ENCODE data around the gene RUVBL1. TPM values are rescaled to one million over a fixed set of nuclear protein-coding genes. Genes with fewer than 3 reads are reported as not detected.

The RUVBL1 gene
- total and polyA plus RNA-seq, 2 of the 4 experiments (the other 2 are of a cell fraction): 68.7 to 83.3 TPM

GRCh38 chr3:128072454-128073184 is 51.0 kb downstream of the RUVBL1 start (continued):
- TF ChIP-seq, protein P1, sequence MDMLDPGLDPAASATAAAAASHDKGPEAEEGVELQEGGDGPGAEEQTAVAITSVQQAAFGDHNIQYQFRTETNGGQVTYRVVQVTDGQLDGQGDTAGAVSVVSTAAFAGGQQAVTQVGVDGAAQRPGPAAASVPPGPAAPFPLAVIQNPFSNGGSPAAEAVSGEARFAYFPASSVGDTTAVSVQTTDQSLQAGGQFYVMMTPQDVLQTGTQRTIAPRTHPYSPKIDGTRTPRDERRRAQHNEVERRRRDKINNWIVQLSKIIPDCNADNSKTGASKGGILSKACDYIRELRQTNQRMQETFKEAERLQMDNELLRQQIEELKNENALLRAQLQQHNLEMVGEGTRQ (IDR thresholded peaks at IDR 0.05; ENCODE audit: low read depth, low read length): no peak

- no peak overlapping the region for H3K4ac ChIP-seq (ENCODE audit: low read depth, low read length)
- no peak overlapping the region for H2AFZ ChIP-seq (replicated peaks; ENCODE audit: low read length, poor library complexity)
- H4K8ac ChIP-seq (ENCODE audit: low read depth in 2 of 2, low read length in 2 of 2): no peak overlapping the region
- no peak for ATAC-seq (ENCODE audit: low read depth)
- no peak overlapping the region for H2BK5ac ChIP-seq (ENCODE audit: low read depth, low read length, poor library complexity, severe bottlenecking)
- ChIA-PET POLR2A (ENCODE audit: unreplicated experiment) (no interaction called here), CTCF (no interaction called here)
- no peak overlapping the region for H3K56ac ChIP-seq (ENCODE audit: extremely low read depth, insufficient read depth, low read length)
- no peaks in the 10 kb centered on the region for H3K9me3 ChIP-seq (ENCODE audit: control insufficient read depth, insufficient read depth, low read length)
- TF ChIP-seq RCOR1 (IDR thresholded peaks at IDR 0.05; ENCODE audit: insufficient replicate concordance, low read length) (no peak), MAZ (IDR thresholded peaks at IDR 0.05; ENCODE audit: borderline replicate concordance, low read depth, low read length) (no peak), RAD21 (IDR thresholded peaks at IDR 0.05; ENCODE audit: low read length) (no peak), CEBPB (IDR thresholded peaks at IDR 0.05; ENCODE audit: low read depth, low read length) (no peak), CHD1 (IDR thresholded peaks at IDR 0.05; ENCODE audit: low read depth, low read length) (no peak), RFX5 (IDR thresholded peaks at IDR 0.05; ENCODE audit: low read depth, low read length) (no peak), BHLHE40 (IDR thresholded peaks at IDR 0.05; ENCODE audit: low read depth, low read length) (no peak), MXI1 (IDR thresholded peaks at IDR 0.05; ENCODE audit: borderline replicate concordance, low read depth, low read length) (no peak), FOS (IDR thresholded peaks at IDR 0.05; ENCODE audit: low read depth, low read length) (no peak)
- TF ChIP-seq, protein P2, sequence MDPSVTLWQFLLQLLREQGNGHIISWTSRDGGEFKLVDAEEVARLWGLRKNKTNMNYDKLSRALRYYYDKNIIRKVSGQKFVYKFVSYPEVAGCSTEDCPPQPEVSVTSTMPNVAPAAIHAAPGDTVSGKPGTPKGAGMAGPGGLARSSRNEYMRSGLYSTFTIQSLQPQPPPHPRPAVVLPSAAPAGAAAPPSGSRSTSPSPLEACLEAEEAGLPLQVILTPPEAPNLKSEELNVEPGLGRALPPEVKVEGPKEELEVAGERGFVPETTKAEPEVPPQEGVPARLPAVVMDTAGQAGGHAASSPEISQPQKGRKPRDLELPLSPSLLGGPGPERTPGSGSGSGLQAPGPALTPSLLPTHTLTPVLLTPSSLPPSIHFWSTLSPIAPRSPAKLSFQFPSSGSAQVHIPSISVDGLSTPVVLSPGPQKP (IDR thresholded peaks at IDR 0.05; ENCODE audit: borderline replicate concordance, low read depth, low read length): no peak
- TF ChIP-seq, protein P1 (IDR thresholded peaks at IDR 0.05; ENCODE audit: low read depth, low read length): no peak
- H3K9ac ChIP-seq (ENCODE audit: low read depth, low read length): no peak overlapping the region
- no peak overlapping the region for H2BK120ac ChIP-seq (ENCODE audit: low read depth, low read length)
- no CpG with 5 or more reads among the region's 11 CpGs for WGBS, 2 experiments (ENCODE audit: extremely low coverage in 2 of 2, insufficient read length in 1 of 2)
- H2AK5ac ChIP-seq (ENCODE audit: low read depth, low read length): no peak overlapping the region
- H2BK20ac ChIP-seq (ENCODE audit: low read depth, low read length): no peak overlapping the region
- no peak for DNase-seq
- in situ Hi-C loops (cut with MboI; ENCODE audit: low sequenced_read_pairs) (loop anchor here (10.0 kb wide), 1 partner anchor 53 kb away; the partner anchor contains the start of gene RUVBL1), dilution Hi-C loops (cut with HindIII; ENCODE audit: low sequenced_read_pairs, unreplicated experiment) (no loop called here), intact Hi-C loops (cut with micrococcal nuclease) (loop anchor here (10.0 kb wide), 1 partner anchor 63 kb away; no protein-coding TSS in a partner anchor)
- H3K79me1 ChIP-seq (ENCODE audit: low read depth in 1 of 2, low read length in 2 of 2): peaks cover 35 to 68% of the 10 kb centered on the region in 2 experiments
- no peak overlapping the region for H4K91ac ChIP-seq (ENCODE audit: insufficient read depth, low read depth, low read length)
- H3K27ac ChIP-seq (ENCODE audit: insufficient read depth, low read length): no peak overlapping the region
- no peak overlapping the region for H4K5ac ChIP-seq (ENCODE audit: low read depth, low read length)
- H3K27me3 ChIP-seq (ENCODE audit: control insufficient read depth, insufficient read depth, low read length): no peaks in the 10 kb centered on the region
- H4K20me1 ChIP-seq (ENCODE audit: insufficient read depth, low read length): peaks cover 75% of the 10 kb centered on the region
- H3K14ac ChIP-seq (replicated peaks; ENCODE audit: low read depth, low read length): no peak overlapping the region
- H3K23ac ChIP-seq (ENCODE audit: low read depth, low read length): no peak overlapping the region
- H2BK15ac ChIP-seq (ENCODE audit: low read depth, low read length): no peak overlapping the region
- H3K18ac ChIP-seq (ENCODE audit: low read depth, low read length): no peak overlapping the region
- H2AK9ac ChIP-seq (replicated peaks; ENCODE audit: low read depth, low read length, poor library complexity): peak overlapping the region; percentile 73
- H3K4me2 ChIP-seq (ENCODE audit: low read depth, low read length): no peak overlapping the region
- no peak overlapping the region for H3K4me3 ChIP-seq (ENCODE audit: insufficient read depth, low read depth, low read length)
- H3K4me1 ChIP-seq (ENCODE audit: control insufficient read depth, insufficient read depth, low read length): peaks cover 10% of the 10 kb centered on the region
- BruUV-seq (replicated peaks): no TSS peak
- H3K9me1 ChIP-seq (ENCODE audit: insufficient read depth, low read length): no peaks in the 10 kb centered on the region; the same call in 1 of the 2 replicates
- peaks cover 61% of the 10 kb centered on the region for H3K36me3 ChIP-seq (ENCODE audit: control insufficient read depth, insufficient read depth, low read length)
Observed at GRCh38 chr3:128071771-128072453, 51.7 kb downstream of the RUVBL1 start.

All from IMR-90 (cell line).